Activated T-helper 17 cell treated with anti-CD3 and anti-CD28 coated beads, Interleukin-2, amount 50 U/mL, for 72 hours (primary cell): ENCODE data around the gene KDR. TPM values are rescaled to one million over a fixed set of nuclear protein-coding genes. Genes with fewer than 3 reads are reported as not detected.

Experiments used
- ATAC-seq: fragments of 150-1000 bp; cut with Tn5 transposase; replicated peaks from 2 replicates; pipeline ENCODE4 v1.10.0; 2021; ENCODE audit warnings: mild to moderate bottlenecking, moderate library complexity
- H3K27ac Mint-ChIP-seq: one replicate; pipeline ENCODE4 v1.8.0; 2022; ENCODE audit warnings: mixed read lengths
- H3K27me3 Mint-ChIP-seq: one replicate; pipeline ENCODE4 v1.8.0; 2022; ENCODE audit warnings: mixed read lengths
- H3K36me3 Mint-ChIP-seq: one replicate; pipeline ENCODE4 v1.8.0; 2022; ENCODE audit warnings: low read depth, mild to moderate bottlenecking, mixed read lengths
- H3K4me1 Mint-ChIP-seq: one replicate; pipeline ENCODE4 v1.8.0; 2022; ENCODE audit warnings: mixed read lengths
- H3K4me3 Mint-ChIP-seq: one replicate; pipeline ENCODE4 v1.8.0; 2022; ENCODE audit warnings: mild to moderate bottlenecking, mixed read lengths
- H3K9me3 Mint-ChIP-seq: one replicate; pipeline ENCODE4 v1.8.0; 2022; ENCODE audit warnings: mixed read lengths
- total RNA-seq, 2 donors: library from RNA; stranded (reverse); gene quantifications; one replicate each; pipeline ENCODE4 v1.2.3, GENCODE V29; 2022

Gene KDR
- total RNA-seq, 2 donors from 2014 or later, result not detected

- peaks cover 13% of the 10 kb centered on the region for H3K27me3 Mint-ChIP-seq
- ATAC-seq, result no peak
- H3K36me3 Mint-ChIP-seq, result no peaks in the 10 kb centered on the region
- no peaks in the 10 kb centered on the region for H3K4me1 Mint-ChIP-seq
- no peak overlapping the region for H3K27ac Mint-ChIP-seq
- H3K4me3 Mint-ChIP-seq, result no peak overlapping the region
- H3K9me3 Mint-ChIP-seq, result no peaks in the 10 kb centered on the region
These were observed 8.6 kb upstream of the KDR start for GRCh38 chr4:55133951-55134350.

DNA sequence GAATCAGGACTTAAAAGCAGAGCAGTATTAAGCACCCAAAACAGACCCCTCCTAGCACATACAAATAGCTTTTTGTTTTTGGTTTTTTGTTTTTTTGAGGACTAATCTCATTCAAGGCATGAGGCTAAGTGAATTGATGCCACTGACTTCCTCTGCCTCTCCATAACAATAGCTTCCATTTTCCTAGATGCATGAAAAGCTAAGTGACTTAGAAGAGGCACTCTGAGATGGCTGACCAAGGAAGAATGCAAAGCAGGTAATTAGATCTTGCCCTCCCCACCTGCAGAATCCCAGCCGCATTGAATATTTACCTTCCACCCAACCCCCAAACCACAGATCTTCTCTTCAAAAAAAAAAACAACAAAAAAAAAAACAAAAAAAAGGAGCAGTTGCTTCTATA is 7.4 kb upstream of the KDR start:
- no peaks in the 10 kb centered on the region for H3K4me1 Mint-ChIP-seq
- peaks cover 14% of the 10 kb centered on the region for H3K27me3 Mint-ChIP-seq
- H3K4me3 Mint-ChIP-seq, result no peak overlapping the region
- no peak for ATAC-seq
- H3K27ac Mint-ChIP-seq, result no peak overlapping the region
- H3K36me3 Mint-ChIP-seq, result no peaks in the 10 kb centered on the region
- no peaks in the 10 kb centered on the region for H3K9me3 Mint-ChIP-seq

DNA sequence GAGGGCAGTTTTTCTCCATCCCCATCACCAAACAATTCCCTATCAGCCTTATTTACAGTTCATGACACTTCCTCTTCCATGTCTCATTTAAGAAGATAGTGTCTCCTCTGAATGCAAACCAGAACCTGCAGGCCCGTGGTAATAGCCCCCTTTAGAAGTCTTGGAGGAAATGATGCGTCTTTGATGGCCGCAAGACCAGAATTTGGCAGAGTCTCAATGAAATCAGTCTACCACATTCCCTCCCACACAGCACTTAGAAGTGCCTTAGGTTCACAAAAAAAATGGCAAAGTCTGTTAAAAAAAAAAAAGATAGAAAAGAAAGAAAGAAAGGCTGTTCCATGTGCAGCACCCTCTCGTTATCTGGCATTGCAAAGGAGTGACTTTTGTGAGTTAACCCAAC is 2.1 kb upstream of the KDR start:
- Mint-ChIP-seq H3K27me3 (peaks cover 25% of the 10 kb centered on the region), H3K36me3 (no peaks in the 10 kb centered on the region), H3K9me3 (no peaks in the 10 kb centered on the region), H3K27ac (no peak overlapping the region), H3K4me3 (no peak overlapping the region), H3K4me1 (no peaks in the 10 kb centered on the region)
- no peak for ATAC-seq

DNA sequence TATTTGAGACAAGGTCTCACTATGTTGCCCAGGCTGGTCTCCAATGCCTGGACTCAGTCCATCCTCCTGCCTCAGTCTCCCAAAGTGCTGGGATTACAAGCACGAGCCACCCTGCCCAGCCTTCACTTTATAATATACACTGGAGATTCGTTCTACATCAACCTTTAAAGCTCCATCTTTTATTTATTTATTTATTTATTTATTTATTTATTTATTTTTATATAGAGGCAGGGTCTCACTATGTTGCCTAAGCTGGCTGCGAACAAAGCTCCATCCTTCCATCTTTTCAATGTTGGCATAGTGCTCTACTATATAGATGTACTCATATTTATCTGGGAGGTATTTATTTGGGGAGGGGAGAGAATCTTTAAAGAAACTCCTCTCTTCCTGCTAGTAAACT is 1.7 kb upstream of the KDR start:
- no peaks in the 10 kb centered on the region for H3K4me1 Mint-ChIP-seq
- H3K27ac Mint-ChIP-seq, result no peak overlapping the region

GRCh38 chr4:55125763-55126541 is 557 bp upstream of the KDR start:
- Mint-ChIP-seq H3K36me3 (no peaks in the 10 kb centered on the region), H3K9me3 (no peaks in the 10 kb centered on the region)

More for the DNA sequence above, 1.7 kb upstream of the KDR start:
- Mint-ChIP-seq H3K4me3 (no peak overlapping the region), H3K27me3 (peaks cover 25% of the 10 kb centered on the region), H3K36me3 (no peaks in the 10 kb centered on the region), H3K9me3 (no peaks in the 10 kb centered on the region)
- ATAC-seq, result no peak

GRCh38 chr4:55124322-55125076 is 896 bp downstream of the KDR start:
- H3K27me3 Mint-ChIP-seq, result peaks cover 28% of the 10 kb centered on the region
- H3K36me3 Mint-ChIP-seq, result no peaks in the 10 kb centered on the region
- no peaks in the 10 kb centered on the region for H3K9me3 Mint-ChIP-seq
- ATAC-seq, result no peak
- H3K27ac Mint-ChIP-seq, result no peak overlapping the region
- H3K4me1 Mint-ChIP-seq, result no peaks in the 10 kb centered on the region
- no peak overlapping the region for H3K4me3 Mint-ChIP-seq

More at GRCh38 chr4:55125763-55126541, 557 bp upstream of the KDR start:
- Mint-ChIP-seq H3K4me1 (no peaks in the 10 kb centered on the region), H3K27me3 (peaks cover 26% of the 10 kb centered on the region), H3K27ac (no peak overlapping the region), H3K4me3 (peak overlapping the region; percentile 19)
- ATAC-seq, result no peak

DNA sequence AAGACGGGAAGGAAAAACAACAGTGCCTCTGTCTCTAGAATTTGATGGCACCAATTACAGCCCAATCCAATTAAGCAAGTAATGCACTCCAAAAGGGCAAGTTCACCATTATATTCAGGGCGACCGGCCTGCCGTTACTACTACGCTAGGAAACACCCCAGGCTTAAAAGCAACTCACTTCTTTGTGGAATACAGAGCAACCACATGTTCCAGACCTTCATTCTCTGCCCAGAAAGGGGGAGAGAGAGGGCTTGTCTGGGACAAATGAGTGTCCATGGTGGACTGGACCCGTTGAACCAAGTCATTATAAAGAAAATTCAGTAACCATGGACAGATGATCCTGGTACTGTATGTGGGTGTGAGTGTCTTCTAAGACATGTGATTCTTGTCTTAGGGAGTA is 1.6 kb downstream of the KDR start:
- Mint-ChIP-seq H3K4me1 (no peaks in the 10 kb centered on the region), H3K27me3 (peaks cover 28% of the 10 kb centered on the region), H3K9me3 (no peaks in the 10 kb centered on the region), H3K27ac (no peak overlapping the region), H3K4me3 (no peak overlapping the region), H3K36me3 (no peaks in the 10 kb centered on the region)
- ATAC-seq, result no peak

DNA sequence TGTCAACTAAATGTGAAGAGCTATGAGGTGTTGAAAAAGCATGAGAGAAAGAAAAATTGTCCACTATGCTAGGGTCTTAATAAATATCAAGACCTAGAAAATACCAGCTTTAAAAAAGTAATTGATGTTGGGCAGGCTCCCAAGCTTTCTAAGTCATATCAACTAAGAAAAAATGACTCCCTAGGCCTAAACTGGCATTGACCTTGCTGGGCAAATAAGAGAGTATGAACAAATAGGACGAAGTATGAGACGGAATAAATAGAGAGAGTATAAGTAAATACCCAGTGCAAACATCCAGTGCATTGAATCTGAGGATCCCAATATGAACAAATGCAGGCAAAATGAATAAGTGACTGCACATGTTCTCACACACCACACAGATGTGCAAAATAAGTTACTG is 3.2 kb downstream of the KDR start:
- no peaks in the 10 kb centered on the region for H3K36me3 Mint-ChIP-seq
- ATAC-seq, result no peak
- H3K4me1 Mint-ChIP-seq, result no peaks in the 10 kb centered on the region
- H3K27me3 Mint-ChIP-seq, result peaks cover 21% of the 10 kb centered on the region
- H3K4me3 Mint-ChIP-seq, result no peak overlapping the region
- no peaks in the 10 kb centered on the region for H3K9me3 Mint-ChIP-seq
- no peak overlapping the region for H3K27ac Mint-ChIP-seq

GRCh38 chr4:55121246-55121645 is 4.1 kb downstream of the KDR start:
- H3K27me3 Mint-ChIP-seq, result peaks cover 16% of the 10 kb centered on the region
- no peak overlapping the region for H3K27ac Mint-ChIP-seq
- H3K4me1 Mint-ChIP-seq, result no peaks in the 10 kb centered on the region
- no peak for ATAC-seq
- no peaks in the 10 kb centered on the region for H3K36me3 Mint-ChIP-seq
- H3K9me3 Mint-ChIP-seq, result no peaks in the 10 kb centered on the region
- no peak overlapping the region for H3K4me3 Mint-ChIP-seq

GRCh38 chr4:55118397-55118796 is 7.0 kb downstream of the KDR start:
- H3K4me3 Mint-ChIP-seq, result no peak overlapping the region
- no peaks in the 10 kb centered on the region for H3K36me3 Mint-ChIP-seq
- no peaks in the 10 kb centered on the region for H3K9me3 Mint-ChIP-seq
- H3K4me1 Mint-ChIP-seq, result no peaks in the 10 kb centered on the region
- H3K27me3 Mint-ChIP-seq, result peaks cover 3% of the 10 kb centered on the region
- no peak for ATAC-seq
- no peak overlapping the region for H3K27ac Mint-ChIP-seq

- ATAC-seq, result no peak
- H3K36me3 Mint-ChIP-seq, result no peaks in the 10 kb centered on the region
- no peak overlapping the region for H3K4me3 Mint-ChIP-seq
- H3K27me3 Mint-ChIP-seq, result peaks cover 3% of the 10 kb centered on the region
- no peaks in the 10 kb centered on the region for H3K4me1 Mint-ChIP-seq
- H3K9me3 Mint-ChIP-seq, result no peaks in the 10 kb centered on the region
- no peak overlapping the region for H3K27ac Mint-ChIP-seq
These were observed 7.9 kb downstream of the KDR start for GRCh38 chr4:55117511-55117910.

- Mint-ChIP-seq H3K4me3 (no peak overlapping the region), H3K36me3 (no peaks in the 10 kb centered on the region), H3K9me3 (no peaks in the 10 kb centered on the region), H3K27me3 (peaks cover 3% of the 10 kb centered on the region), H3K4me1 (no peaks in the 10 kb centered on the region), H3K27ac (no peak overlapping the region)
- ATAC-seq, result no peak
These were observed 8.9 kb downstream of the KDR start for GRCh38 chr4:55116450-55116849.

- no peak overlapping the region for H3K27ac Mint-ChIP-seq
- H3K9me3 Mint-ChIP-seq, result no peaks in the 10 kb centered on the region
- no peaks in the 10 kb centered on the region for H3K27me3 Mint-ChIP-seq
- ATAC-seq, result no peak
- H3K36me3 Mint-ChIP-seq, result no peaks in the 10 kb centered on the region
- no peaks in the 10 kb centered on the region for H3K4me1 Mint-ChIP-seq
- H3K4me3 Mint-ChIP-seq, result no peak overlapping the region
These were observed 13.8 kb downstream of the KDR start for GRCh38 chr4:55111601-55112000.

GRCh38 chr4:55110131-55110530 is 15.3 kb downstream of the KDR start:
- Mint-ChIP-seq H3K27me3 (no peaks in the 10 kb centered on the region), H3K4me1 (no peaks in the 10 kb centered on the region), H3K36me3 (no peaks in the 10 kb centered on the region), H3K27ac (no peak overlapping the region), H3K4me3 (no peak overlapping the region), H3K9me3 (no peaks in the 10 kb centered on the region)
- no peak for ATAC-seq

DNA sequence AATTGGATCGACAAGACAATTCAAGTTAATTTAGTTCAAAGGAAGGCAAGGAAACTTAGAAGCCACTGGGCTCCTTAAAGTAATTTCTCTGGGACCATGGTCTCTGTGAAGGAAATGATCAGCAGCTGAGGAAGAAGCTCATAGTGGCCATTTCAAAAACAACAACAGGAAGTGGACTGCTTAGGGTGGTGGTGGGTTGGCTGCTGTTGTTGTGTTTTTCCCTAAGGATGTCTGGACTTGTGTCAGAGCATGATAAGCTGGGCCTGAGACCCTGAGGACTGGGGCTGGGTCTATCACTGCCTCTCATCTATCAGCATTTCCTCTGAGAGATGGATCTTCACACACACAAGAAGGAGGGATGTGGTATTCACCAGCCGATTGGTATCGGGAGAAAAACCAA is 18.3 kb downstream of the KDR start:
- Mint-ChIP-seq H3K9me3 (no peaks in the 10 kb centered on the region), H3K27ac (no peak overlapping the region), H3K4me3 (no peak overlapping the region), H3K27me3 (no peaks in the 10 kb centered on the region), H3K4me1 (no peaks in the 10 kb centered on the region), H3K36me3 (no peaks in the 10 kb centered on the region)
- ATAC-seq, result no peak
